ENCODE data around the gene MYG1.

Gene MYG1

GRCh38 chr12:53344824-53345485 is 45.5 kb downstream of the MYG1 start:
- Histone ChIP-seq H3K4me2 (peak overlapping the region; percentile 82 to 99 (median 90)), H3K4me1 (peaks cover 23 to 35% (median 32%) of the 10 kb centered on the region in 10 experiments), H3K36me3 (no peaks in the 10 kb centered on the region), H3K9me3 (replicated peaks in 1 of 11) (no peaks in the 10 kb centered on the region), H3K4me3 (peak overlapping the region; percentile 61 to 76 (median 67)), H3K27ac (peak overlapping the region in 10 of 11 experiments; percentile 42 to 82 (median 76); a peak in 20 of 22 replicates), H3K9ac (peak overlapping the region; percentile 71 to 85 (median 80)), H4K20me1 (no peaks in the 10 kb centered on the region), H3K27me3 (no peaks in the 10 kb centered on the region)
- TF ChIP-seq Cebpa-rat (IDR thresholded peaks at IDR 0.05): no peak

GRCh38 chr12:53345486-53346188 is 46.1 kb downstream of the MYG1 start:
- Histone ChIP-seq H3K36me3 (no peaks in the 10 kb centered on the region), H3K27me3 (no peaks in the 10 kb centered on the region), H3K9ac (peak overlapping the region in 9 of 11 experiments; percentile 73 to 85 (median 80); a peak in 18 of 22 replicates), H3K9me3 (replicated peaks in 1 of 11) (no peaks in the 10 kb centered on the region), H3K4me2 (peak overlapping the region; percentile 82 to 99 (median 90)), H3K4me1 (peaks cover 23 to 35% (median 32%) of the 10 kb centered on the region in 10 experiments), H4K20me1 (no peaks in the 10 kb centered on the region), H3K4me3 (peak overlapping the region; percentile 61 to 76 (median 67)), H3K27ac (peak overlapping the region in 9 of 11 experiments; percentile 70 to 82 (median 76); a peak in 17 of 22 replicates)
- no peak for TF ChIP-seq Cebpa-rat (IDR thresholded peaks at IDR 0.05)

GRCh38 chr12:53346491-53346890 is 47.0 kb downstream of the MYG1 start:
- no peaks in the 10 kb centered on the region for H3K9me3 ChIP-seq (replicated peaks in 1 of 11)
- H3K36me3 ChIP-seq: no peaks in the 10 kb centered on the region
- H3K27me3 ChIP-seq: no peaks in the 10 kb centered on the region
- no peaks in the 10 kb centered on the region for H4K20me1 ChIP-seq
- H3K4me3 ChIP-seq: no peak overlapping the region
- H3K4me2 ChIP-seq: peak overlapping the region; percentile 82 to 99 (median 90)
- no peak for TF ChIP-seq Cebpa-rat (IDR thresholded peaks at IDR 0.05)
- H3K9ac ChIP-seq: peak overlapping the region in 3 of 11 experiments; percentile 80 to 85 (median 81); a peak in 1 of 22 replicates
- H3K4me1 ChIP-seq: peaks cover 23 to 35% (median 32%) of the 10 kb centered on the region in 10 experiments
- peak overlapping the region in 5 of 11 experiments; percentile 74 to 80 (median 76); a peak in 8 of 22 replicates for H3K27ac ChIP-seq

- Histone ChIP-seq H4K20me1 (no peaks in the 10 kb centered on the region), H3K9me3 (replicated peaks in 1 of 11) (no peaks in the 10 kb centered on the region), H3K27me3 (no peaks in the 10 kb centered on the region), H3K36me3 (no peaks in the 10 kb centered on the region), H3K4me1 (peaks cover 26 to 43% (median 34%) of the 10 kb centered on the region in 10 experiments), H3K9ac (no peak overlapping the region), H3K4me3 (no peak overlapping the region), H3K4me2 (no peak overlapping the region), H3K27ac (no peak overlapping the region)
- no peak for TF ChIP-seq Cebpa-rat (IDR thresholded peaks at IDR 0.05)
These were observed 48.4 kb downstream of the MYG1 start for GRCh38 chr12:53347905-53348304.

- H3K9me3 ChIP-seq (replicated peaks in 1 of 11): no peaks in the 10 kb centered on the region
- H3K36me3 ChIP-seq: no peaks in the 10 kb centered on the region
- H3K4me2 ChIP-seq: peak overlapping the region in 3 of 11 experiments; percentile 9 to 69 (median 60); a peak in 4 of 22 replicates
- no peak overlapping the region for H3K9ac ChIP-seq
- H3K27me3 ChIP-seq: no peaks in the 10 kb centered on the region
- no peaks in the 10 kb centered on the region for H4K20me1 ChIP-seq
- H3K27ac ChIP-seq: no peak overlapping the region
- no peak overlapping the region for H3K4me3 ChIP-seq
- TF ChIP-seq Cebpa-rat (IDR thresholded peaks at IDR 0.05): no peak
- peaks cover 9 to 32% (median 15%) of the 10 kb centered on the region in 10 experiments; a peak in 17 of 20 replicates for H3K4me1 ChIP-seq
These were observed 53.1 kb downstream of the MYG1 start for GRCh38 chr12:53352331-53353256.

- Histone ChIP-seq H4K20me1 (no peaks in the 10 kb centered on the region), H3K9me3 (replicated peaks in 1 of 11) (no peaks in the 10 kb centered on the region), H3K4me3 (no peak overlapping the region), H3K27me3 (no peaks in the 10 kb centered on the region), H3K4me1 (peaks cover 9 to 31% (median 16%) of the 10 kb centered on the region in 10 experiments; a peak in 17 of 20 replicates), H3K27ac (no peak overlapping the region), H3K4me2 (peak overlapping the region in 3 of 11 experiments; percentile 9 to 69 (median 60); a peak in 4 of 22 replicates), H3K36me3 (no peaks in the 10 kb centered on the region), H3K9ac (no peak overlapping the region; a peak in 1 of 22 replicates)
- TF ChIP-seq Cebpa-rat (IDR thresholded peaks at IDR 0.05): no peak
These were observed 53.8 kb downstream of the MYG1 start for GRCh38 chr12:53353257-53353655.

GRCh38 chr12:53355121-53355520 is 55.6 kb downstream of the MYG1 start:
- H3K4me3 ChIP-seq: no peak overlapping the region
- no peaks in the 10 kb centered on the region for H4K20me1 ChIP-seq
- H3K9me3 ChIP-seq (replicated peaks in 1 of 11): no peaks in the 10 kb centered on the region
- no peak for TF ChIP-seq Cebpa-rat (IDR thresholded peaks at IDR 0.05)
- no peaks in the 10 kb centered on the region for H3K36me3 ChIP-seq
- no peak overlapping the region; a peak in 1 of 22 replicates for H3K9ac ChIP-seq
- H3K27me3 ChIP-seq: no peaks in the 10 kb centered on the region
- H3K4me1 ChIP-seq: peaks cover 10 to 28% (median 21%) of the 10 kb centered on the region in 10 experiments; a peak in 17 of 20 replicates
- H3K27ac ChIP-seq: no peak overlapping the region
- peak overlapping the region in 8 of 11 experiments; percentile 2 to 51 (median 18); a peak in 9 of 22 replicates for H3K4me2 ChIP-seq

All from BLaER1 treated with 17β-estradiol and CSF1 and Interleukin-3, amounts not matched to agents 10 nM and 100 nM (cell line).